OCI-LY1 (cell line): ENCODE measurements around the gene CHMP3.
"Not testable (repeated sequence)": the region's sequence is repeated elsewhere in the genome, so short reads cannot be mapped to it uniquely, and the experiment has no call there.

Source experiments
- EZH2 ChIP-seq: fragments of 200-600 bp; sonication (generic), shearing (Covaris generic); IDR thresholded peaks from 2 replicates; pipeline ENCODE4 v1.8.0; 2017; ENCODE audit warnings: borderline replicate concordance, mixed run types, mild to moderate bottlenecking, antibody characterized with exemption, low read length, moderate library complexity, mixed read lengths
- TF ChIP-seq, protein P1 (sequence below): fragments of 200-600 bp; sonication (generic), shearing (Covaris generic); IDR thresholded peaks from 2 replicates; pipeline ENCODE4 v1.5.1; 2017; ENCODE audit warnings: mild to moderate bottlenecking, antibody characterized with exemption, low read length, moderate library complexity, mixed read lengths

DNA sequence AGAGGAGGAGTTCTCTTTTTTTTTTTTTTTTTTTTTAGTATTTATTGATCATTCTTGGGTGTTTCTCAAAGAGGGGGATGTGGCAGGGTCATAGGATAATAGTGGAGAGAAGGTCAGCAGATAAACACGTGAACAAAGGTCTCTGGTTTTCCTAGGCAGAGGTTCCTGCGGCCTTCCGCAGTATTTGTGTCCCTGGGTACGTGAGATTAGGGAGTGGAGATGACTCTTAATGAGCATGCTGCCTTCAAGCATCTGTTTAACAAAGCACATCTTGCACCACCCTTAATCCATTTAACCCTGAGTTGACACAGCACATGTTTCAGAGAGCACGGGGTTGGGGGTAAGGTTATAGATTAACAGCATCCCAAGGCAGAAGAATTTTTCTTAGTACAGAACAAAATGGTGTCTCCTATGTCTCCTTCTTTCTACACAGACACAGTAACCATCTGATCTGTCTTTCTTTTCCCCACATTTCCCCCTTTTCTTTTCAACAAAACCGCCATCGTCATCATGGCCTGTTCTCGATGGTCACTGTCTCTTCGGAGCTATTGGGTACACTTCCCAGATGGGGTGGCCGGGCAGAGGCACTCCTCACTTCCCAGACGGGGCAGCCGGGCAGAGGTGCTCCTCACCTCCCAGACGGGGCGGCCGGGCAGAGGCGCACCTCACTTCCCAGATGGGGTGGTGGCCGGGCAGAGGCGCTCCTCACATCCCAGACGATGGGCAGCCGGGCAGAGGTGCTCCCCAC, 14.9 kb downstream of the CHMP3 start:
- TF ChIP-seq, protein P1, sequence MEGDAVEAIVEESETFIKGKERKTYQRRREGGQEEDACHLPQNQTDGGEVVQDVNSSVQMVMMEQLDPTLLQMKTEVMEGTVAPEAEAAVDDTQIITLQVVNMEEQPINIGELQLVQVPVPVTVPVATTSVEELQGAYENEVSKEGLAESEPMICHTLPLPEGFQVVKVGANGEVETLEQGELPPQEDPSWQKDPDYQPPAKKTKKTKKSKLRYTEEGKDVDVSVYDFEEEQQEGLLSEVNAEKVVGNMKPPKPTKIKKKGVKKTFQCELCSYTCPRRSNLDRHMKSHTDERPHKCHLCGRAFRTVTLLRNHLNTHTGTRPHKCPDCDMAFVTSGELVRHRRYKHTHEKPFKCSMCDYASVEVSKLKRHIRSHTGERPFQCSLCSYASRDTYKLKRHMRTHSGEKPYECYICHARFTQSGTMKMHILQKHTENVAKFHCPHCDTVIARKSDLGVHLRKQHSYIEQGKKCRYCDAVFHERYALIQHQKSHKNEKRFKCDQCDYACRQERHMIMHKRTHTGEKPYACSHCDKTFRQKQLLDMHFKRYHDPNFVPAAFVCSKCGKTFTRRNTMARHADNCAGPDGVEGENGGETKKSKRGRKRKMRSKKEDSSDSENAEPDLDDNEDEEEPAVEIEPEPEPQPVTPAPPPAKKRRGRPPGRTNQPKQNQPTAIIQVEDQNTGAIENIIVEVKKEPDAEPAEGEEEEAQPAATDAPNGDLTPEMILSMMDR = not testable (repeated sequence)
- not testable (repeated sequence) for TF ChIP-seq EZH2
